Duodenal mucosa (tissue), 2 donors: ENCODE measurements around the gene PPIG.
"Not testable (repeated sequence)": the region's sequence is repeated elsewhere in the genome, so short reads cannot be mapped to it uniquely, and the experiment has no call there.

Source experiments
- H3K27ac ChIP-seq: one replicate; pipeline ENCODE4 v1.7.0; 2013; ENCODE audit warnings: low read depth, low read length
- H3K27me3 ChIP-seq, 2 donors: one replicate each; pipeline ENCODE4 v1.7.0; 2013; ENCODE audit warnings: low read length in 2 of 2, control low read depth in 1 of 2; ENCODE audit not compliant: insufficient read depth in 2 of 2, control insufficient read depth in 1 of 2
- H3K36me3 ChIP-seq, 2 donors: one replicate each; pipeline ENCODE4 v1.7.0; 2013; ENCODE audit warnings: low read length in 2 of 2, control low read depth in 1 of 2; ENCODE audit not compliant: insufficient read depth in 2 of 2, control insufficient read depth in 1 of 2
- H3K4me1 ChIP-seq, 2 donors: one replicate each; pipeline ENCODE4 v1.7.0; 2013; ENCODE audit warnings: low read length in 2 of 2, control low read depth in 1 of 2; ENCODE audit not compliant: insufficient read depth in 2 of 2, control insufficient read depth in 1 of 2
- H3K4me3 ChIP-seq, 2 donors: one replicate each; pipeline ENCODE4 v1.7.0; 2013; ENCODE audit warnings: low read length in 2 of 2, low read depth in 1 of 2
- H3K9ac ChIP-seq, 2 donors: one replicate each; pipeline ENCODE4 v1.7.0; 2013; ENCODE audit warnings: low read length in 2 of 2, low read depth in 1 of 2
- H3K9me3 ChIP-seq, 2 donors: one replicate each; pipeline ENCODE4 v1.7.0; 2013; ENCODE audit warnings: low read length in 2 of 2, control low read depth in 1 of 2; ENCODE audit not compliant: control insufficient read depth in 1 of 2

Gene PPIG

GRCh38 chr2:169583518-169583917 lies 633 bp upstream of the PPIG start:
- Histone ChIP-seq H3K4me1 (peaks cover 8 to 16% of the 10 kb centered on the region in 2 donors), H3K27me3 (no peaks in the 10 kb centered on the region), H3K9me3 (no peaks in the 10 kb centered on the region), H3K9ac (no peak overlapping the region), H3K36me3 (no peaks in the 10 kb centered on the region), H3K4me3 (peak overlapping the region; percentile 99 to 100), H3K27ac (no peak overlapping the region)

DNA sequence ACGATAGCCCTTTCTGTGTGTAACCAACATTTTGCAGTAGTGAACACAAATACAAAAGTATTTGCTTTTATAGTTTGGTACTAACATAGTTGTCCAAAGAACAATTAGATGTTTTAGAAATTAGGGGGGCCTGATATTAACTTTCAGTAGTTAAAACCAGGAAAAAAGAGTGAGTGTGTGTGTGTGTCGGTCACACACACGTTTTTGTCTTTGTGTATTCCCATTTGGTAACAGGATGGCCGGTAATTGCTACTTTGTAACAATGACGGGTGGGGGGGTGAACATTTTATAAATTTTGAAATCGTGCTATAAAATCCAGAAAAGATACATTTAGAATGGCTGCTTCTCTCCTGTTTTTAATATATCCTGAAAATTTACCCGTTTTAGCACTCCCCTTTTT lies 1.5 kb downstream of the PPIG start:
- H3K9me3 ChIP-seq: no peaks in the 10 kb centered on the region
- peaks cover 11 to 16% of the 10 kb centered on the region in 2 donors for H3K4me1 ChIP-seq
- H3K27me3 ChIP-seq: no peaks in the 10 kb centered on the region
- peak overlapping the region; percentile 99 to 100 for H3K4me3 ChIP-seq
- H3K27ac ChIP-seq: no peak overlapping the region
- H3K9ac ChIP-seq: peak overlapping the region; percentile 32 to 95
- H3K36me3 ChIP-seq: no peaks in the 10 kb centered on the region

- Histone ChIP-seq H3K27me3 (no peaks in the 10 kb centered on the region), H3K4me3 (no peak overlapping the region), H3K27ac (no peak overlapping the region), H3K9me3 (no peaks in the 10 kb centered on the region), H3K9ac (no peak overlapping the region), H3K4me1 (peaks cover 10 to 12% of the 10 kb centered on the region in 2 donors), H3K36me3 (no peaks in the 10 kb centered on the region)
Observed at GRCh38 chr2:169590804-169591203, 6.7 kb downstream of the PPIG start.

- H3K27me3 ChIP-seq, H3K9ac ChIP-seq, H3K9me3 ChIP-seq, H3K4me3 ChIP-seq, H3K4me1 ChIP-seq, H3K36me3 ChIP-seq, H3K27ac ChIP-seq: not testable (repeated sequence)
Observed at GRCh38 chr2:169596546-169596945, 12.4 kb downstream of the PPIG start.

DNA sequence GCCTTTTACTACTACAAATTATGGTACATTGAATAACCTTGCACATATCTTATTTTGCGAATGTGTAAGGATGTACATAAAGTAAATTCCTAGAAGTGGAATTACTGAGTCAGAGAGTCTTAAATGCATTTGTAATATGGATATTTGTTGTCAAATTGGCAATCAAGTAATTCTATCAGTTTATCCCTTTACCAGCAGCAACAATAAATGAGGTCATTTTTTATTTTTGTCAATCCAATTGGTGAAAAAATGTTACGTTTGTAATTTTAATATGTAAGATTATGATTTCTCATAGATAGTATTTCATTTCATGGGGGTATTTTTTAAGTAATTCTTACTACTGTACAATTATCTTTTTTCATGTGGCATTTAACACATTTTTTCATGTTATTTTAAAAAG lies 14.8 kb downstream of the PPIG start:
- no peaks in the 10 kb centered on the region for H3K36me3 ChIP-seq
- no peak overlapping the region for H3K27ac ChIP-seq
- no peak overlapping the region for H3K4me3 ChIP-seq
- H3K9ac ChIP-seq: no peak overlapping the region
- H3K27me3 ChIP-seq: no peaks in the 10 kb centered on the region
- H3K4me1 ChIP-seq: no peaks in the 10 kb centered on the region
- no peaks in the 10 kb centered on the region for H3K9me3 ChIP-seq

- Histone ChIP-seq H3K27ac (no peak overlapping the region), H3K4me1 (no peaks in the 10 kb centered on the region), H3K4me3 (no peak overlapping the region), H3K9me3 (no peaks in the 10 kb centered on the region), H3K36me3 (no peaks in the 10 kb centered on the region), H3K27me3 (no peaks in the 10 kb centered on the region), H3K9ac (no peak overlapping the region)
Observed at GRCh38 chr2:169599568-169599967, 15.4 kb downstream of the PPIG start.

GRCh38 chr2:169609264-169609663 lies 25.1 kb downstream of the PPIG start:
- H3K4me1 ChIP-seq: no peaks in the 10 kb centered on the region
- H3K36me3 ChIP-seq: peaks cover 15 to 61% of the 10 kb centered on the region in 2 donors
- H3K9me3 ChIP-seq: no peaks in the 10 kb centered on the region
- H3K27me3 ChIP-seq: no peaks in the 10 kb centered on the region
- no peak overlapping the region for H3K9ac ChIP-seq
- no peak overlapping the region for H3K4me3 ChIP-seq
- no peak overlapping the region for H3K27ac ChIP-seq

- H3K4me3 ChIP-seq: no peak overlapping the region
- no peaks in the 10 kb centered on the region for H3K27me3 ChIP-seq
- no peaks in the 10 kb centered on the region for H3K4me1 ChIP-seq
- H3K9ac ChIP-seq: no peak overlapping the region
- peaks cover 17 to 59% of the 10 kb centered on the region in 2 donors for H3K36me3 ChIP-seq
- no peaks in the 10 kb centered on the region for H3K9me3 ChIP-seq
- H3K27ac ChIP-seq: no peak overlapping the region
Observed at GRCh38 chr2:169613876-169614275, 29.7 kb downstream of the PPIG start.

- H3K9me3 ChIP-seq: not testable (repeated sequence)
Observed at GRCh38 chr2:169615982-169616381, 31.8 kb downstream of the PPIG start.

DNA sequence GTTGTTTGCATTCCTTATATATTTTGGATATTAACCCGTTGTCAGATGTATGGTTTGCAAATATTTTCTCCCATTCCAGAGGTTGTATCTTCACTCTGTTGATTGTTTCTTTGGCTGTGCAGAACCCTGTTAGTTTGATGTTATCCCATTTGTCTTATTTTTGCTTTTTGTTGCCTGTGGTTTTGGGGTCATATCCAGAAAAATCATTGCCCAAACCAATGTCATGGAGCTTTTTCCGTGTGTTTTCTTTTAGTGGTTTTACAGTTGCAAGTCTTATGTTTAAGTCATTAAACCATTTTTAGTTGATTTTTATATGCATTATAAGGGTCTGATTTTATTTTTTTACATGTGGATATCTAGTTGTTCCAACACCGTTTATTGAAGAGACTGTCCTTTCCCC lies 35.8 kb downstream of the PPIG start:
- no peaks in the 10 kb centered on the region for H3K9me3 ChIP-seq
- H3K27me3 ChIP-seq: no peaks in the 10 kb centered on the region
- no peak overlapping the region for H3K4me3 ChIP-seq
- peaks cover 12 to 34% of the 10 kb centered on the region in 2 donors for H3K36me3 ChIP-seq
- H3K27ac ChIP-seq: no peak overlapping the region
- no peak overlapping the region for H3K9ac ChIP-seq
- no peaks in the 10 kb centered on the region for H3K4me1 ChIP-seq

More at GRCh38 chr2:169615982-169616381, 31.8 kb downstream of the PPIG start:
- H3K27ac ChIP-seq, H3K9ac ChIP-seq, H3K4me3 ChIP-seq, H3K27me3 ChIP-seq, H3K4me1 ChIP-seq: not testable (repeated sequence)
- H3K36me3 ChIP-seq: peaks cover 10 to 42% of the 10 kb centered on the region in 2 donors

GRCh38 chr2:169620509-169620908 lies 36.4 kb downstream of the PPIG start:
- peaks cover 8 to 29% of the 10 kb centered on the region in 2 donors for H3K36me3 ChIP-seq
- H3K4me3 ChIP-seq: no peak overlapping the region
- no peak overlapping the region for H3K9ac ChIP-seq

More at GRCh38 chr2:169620509-169620908, 36.4 kb downstream of the PPIG start:
- no peaks in the 10 kb centered on the region for H3K9me3 ChIP-seq
- no peaks in the 10 kb centered on the region for H3K27me3 ChIP-seq
- H3K27ac ChIP-seq: no peak overlapping the region
- H3K4me1 ChIP-seq: no peaks in the 10 kb centered on the region
